Measurements from ENCODE around the gene GJA4. TPM values are rescaled to one million over a fixed set of nuclear protein-coding genes. Genes with fewer than 3 reads are reported as not detected.
"Not testable (repeated sequence)": the region's sequence is repeated elsewhere in the genome, so short reads cannot be mapped to it uniquely, and the experiment has no call there.

Gene GJA4
- total RNA-seq, 1 donor from 2014 or later: 29.6 TPM

DNA sequence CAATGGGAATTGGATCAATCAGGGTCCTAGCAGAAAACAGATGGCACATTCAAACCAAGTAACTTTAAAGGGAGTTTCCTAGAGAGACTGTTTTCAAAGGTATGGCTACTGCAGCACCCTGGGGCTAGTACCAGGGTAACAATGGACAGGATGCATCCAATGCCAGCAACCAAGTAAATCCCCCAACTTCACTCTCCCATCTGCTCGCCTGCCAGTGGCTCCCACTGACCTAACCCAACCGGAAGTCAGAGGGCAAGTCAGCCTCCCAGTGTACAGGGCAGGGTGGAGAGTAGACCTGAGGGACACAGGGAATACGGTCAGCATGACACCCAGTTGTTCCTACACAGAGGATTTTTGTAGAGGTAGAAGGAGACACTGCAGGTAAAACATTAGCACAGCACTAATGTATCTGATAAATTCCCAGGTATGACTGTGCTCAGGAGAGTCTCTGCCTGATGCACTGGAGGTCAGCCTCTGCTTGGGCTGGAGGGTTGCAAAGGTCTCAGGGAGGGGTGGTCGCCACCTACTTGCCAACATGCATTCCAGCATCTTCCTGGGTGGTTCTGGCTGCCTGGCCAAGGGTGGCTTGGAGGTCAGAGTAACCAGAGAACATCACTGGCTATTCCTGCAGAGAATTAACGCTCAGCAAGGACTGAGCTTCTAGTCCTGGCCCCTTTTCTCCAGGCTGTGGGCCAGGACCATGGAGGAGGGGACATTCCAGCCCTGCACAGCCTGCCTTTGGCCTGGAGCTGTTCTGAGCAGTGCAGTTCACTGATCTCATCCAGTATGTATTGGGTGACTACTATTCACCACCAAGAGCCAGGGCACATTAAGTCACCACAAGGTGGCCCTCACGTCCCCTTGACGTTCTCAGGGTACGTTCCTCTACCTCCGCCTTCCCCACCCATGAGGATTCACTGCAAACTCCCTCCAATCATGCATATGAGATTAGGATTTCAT lies 5.1 kb upstream of the GJA4 start:
- DNase-seq (ENCODE audit: low read depth, low spot score): peak; percentile 4

- no peak for DNase-seq (ENCODE audit: low read depth, low spot score)
Measured at GRCh38 chr1:34790985-34791384, 1.8 kb upstream of the GJA4 start.

- DNase-seq (ENCODE audit: low read depth, low spot score): no peak
Measured at GRCh38 chr1:34792424-34792823, 375 bp upstream of the GJA4 start.

DNA sequence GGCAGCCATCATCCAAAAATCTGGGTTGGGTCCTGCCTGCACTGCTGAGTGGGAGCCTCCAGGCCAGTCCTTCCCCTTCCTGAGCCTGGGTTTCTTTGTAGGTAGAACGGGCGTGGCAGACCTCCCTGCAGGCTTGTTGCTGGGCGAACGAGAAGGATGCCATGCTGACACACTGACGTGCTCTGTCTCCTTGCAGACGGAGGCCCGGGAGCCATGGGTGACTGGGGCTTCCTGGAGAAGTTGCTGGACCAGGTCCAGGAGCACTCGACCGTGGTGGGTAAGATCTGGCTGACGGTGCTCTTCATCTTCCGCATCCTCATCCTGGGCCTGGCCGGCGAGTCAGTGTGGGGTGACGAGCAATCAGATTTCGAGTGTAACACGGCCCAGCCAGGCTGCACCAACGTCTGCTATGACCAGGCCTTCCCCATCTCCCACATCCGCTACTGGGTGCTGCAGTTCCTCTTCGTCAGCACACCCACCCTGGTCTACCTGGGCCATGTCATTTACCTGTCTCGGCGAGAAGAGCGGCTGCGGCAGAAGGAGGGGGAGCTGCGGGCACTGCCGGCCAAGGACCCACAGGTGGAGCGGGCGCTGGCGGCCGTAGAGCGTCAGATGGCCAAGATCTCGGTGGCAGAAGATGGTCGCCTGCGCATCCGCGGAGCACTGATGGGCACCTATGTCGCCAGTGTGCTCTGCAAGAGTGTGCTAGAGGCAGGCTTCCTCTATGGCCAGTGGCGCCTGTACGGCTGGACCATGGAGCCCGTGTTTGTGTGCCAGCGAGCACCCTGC lies 1.4 kb downstream of the GJA4 start:
- no peak for DNase-seq (ENCODE audit: low read depth, low spot score)

- DNase-seq (ENCODE audit: low read depth, low spot score): no peak
Measured at GRCh38 chr1:34794790-34795180, 2.0 kb downstream of the GJA4 start.

DNA sequence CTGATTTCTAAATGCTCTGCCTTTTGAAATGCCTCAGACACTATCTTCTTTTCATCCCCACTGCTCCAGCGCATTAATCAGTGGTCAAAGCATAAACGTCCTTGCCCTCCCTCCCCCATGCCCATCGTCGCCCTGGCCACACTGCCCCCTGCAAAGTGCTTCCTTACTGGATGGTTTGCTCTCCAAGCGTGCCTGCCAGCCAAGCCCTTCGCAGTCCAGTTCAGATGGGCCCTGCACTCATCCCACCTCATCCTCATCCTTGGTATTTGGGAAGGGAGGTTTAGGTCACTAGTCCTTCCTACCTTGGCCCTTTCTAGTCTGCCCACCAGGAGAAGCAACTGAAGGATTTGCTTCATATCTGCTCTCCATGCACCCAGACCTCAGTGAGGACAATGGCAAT lies 3.1 kb downstream of the GJA4 start:
- no peak for DNase-seq (ENCODE audit: low read depth, low spot score)

DNA sequence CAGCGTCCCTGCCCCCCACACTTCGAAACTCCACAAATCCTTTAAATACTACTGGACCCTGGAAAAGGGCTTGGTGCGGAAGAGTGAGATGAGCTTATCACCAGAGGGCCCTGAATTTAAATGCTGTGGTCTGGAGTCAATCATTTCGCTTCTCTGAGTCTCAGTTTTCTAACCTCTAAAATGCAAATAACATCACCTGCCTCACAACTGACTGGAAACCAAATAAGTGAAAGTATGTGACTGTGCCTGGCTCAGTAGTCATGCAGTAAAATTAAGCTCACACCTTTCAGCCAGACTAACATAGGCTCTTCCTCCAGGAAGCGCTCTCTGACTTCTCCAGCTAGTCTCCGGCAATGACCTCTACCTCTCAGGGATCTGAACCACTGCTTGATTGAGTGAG lies 4.2 kb downstream of the GJA4 start:
- no peak for DNase-seq (ENCODE audit: low read depth, low spot score)

DNA sequence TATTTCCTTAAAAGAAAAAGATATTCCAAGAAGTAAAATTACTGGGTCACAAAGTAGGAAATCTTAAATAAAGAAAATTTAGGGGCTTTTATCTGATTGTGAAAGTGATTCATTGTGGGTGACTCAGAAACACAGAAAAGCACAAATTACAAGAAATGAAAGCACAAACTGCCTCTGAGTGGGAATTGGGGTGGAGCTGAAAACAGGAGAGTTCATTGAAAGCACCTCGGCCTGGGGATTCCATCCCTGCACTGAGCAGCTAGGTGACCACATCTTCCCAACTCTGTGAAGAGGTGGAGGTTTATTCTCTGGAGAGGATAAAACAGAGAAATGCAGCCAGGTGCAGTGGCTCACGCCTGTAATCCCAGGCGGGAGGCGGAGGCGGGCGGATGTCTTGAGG lies 7.4 kb downstream of the GJA4 start:
- no peak for DNase-seq (ENCODE audit: low read depth, low spot score)

DNA sequence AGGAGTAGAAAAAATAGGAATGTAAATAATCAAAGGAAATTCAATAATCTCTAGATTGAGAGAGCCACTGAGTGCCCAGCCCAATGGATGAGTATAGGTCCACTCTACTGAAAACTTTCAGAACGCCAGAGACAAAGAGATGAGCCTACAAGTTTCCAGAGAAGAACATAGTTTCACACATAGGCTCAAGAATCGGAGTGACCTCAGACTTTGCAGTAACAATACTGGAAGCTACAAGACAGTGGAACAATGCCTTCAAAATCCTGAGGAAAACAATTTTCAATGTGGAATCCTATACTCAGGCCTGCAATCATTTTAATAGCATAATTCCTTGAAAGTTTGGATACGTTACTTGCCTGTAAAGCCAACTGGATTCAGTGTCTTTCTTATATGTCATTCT lies 11.0 kb downstream of the GJA4 start:
- DNase-seq (ENCODE audit: low read depth, low spot score): no peak

GRCh38 chr1:34806396-34806795 lies 13.6 kb downstream of the GJA4 start:
- DNase-seq (ENCODE audit: low read depth, low spot score): no peak

GRCh38 chr1:34808051-34808810 lies 15.4 kb downstream of the GJA4 start:
- DNase-seq (ENCODE audit: low read depth, low spot score): no peak

GRCh38 chr1:34810781-34811180 lies 18.0 kb downstream of the GJA4 start:
- not testable (repeated sequence) for DNase-seq (ENCODE audit: low read depth, low spot score)

GRCh38 chr1:34816332-34816731 lies 23.5 kb downstream of the GJA4 start:
- DNase-seq (ENCODE audit: low read depth, low spot score): no peak

DNA sequence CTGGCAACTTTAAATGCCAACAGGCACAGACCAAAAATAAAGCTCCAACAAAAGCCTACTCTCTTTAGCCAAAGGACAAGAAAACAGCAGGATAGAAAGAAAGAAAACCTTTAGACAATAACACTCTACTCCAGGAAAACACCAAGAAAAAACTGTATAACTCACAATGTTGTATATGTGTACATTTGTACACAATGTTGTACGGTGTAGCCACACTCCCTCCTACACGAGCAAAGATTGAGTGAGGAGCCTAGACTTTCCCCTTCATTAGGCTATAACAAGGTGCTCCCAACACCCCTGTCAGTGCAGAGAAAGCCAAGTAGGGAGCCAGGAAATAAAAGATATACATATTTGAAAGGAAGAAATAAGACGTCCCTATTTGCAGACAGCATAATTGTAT lies 24.0 kb downstream of the GJA4 start:
- DNase-seq (ENCODE audit: low read depth, low spot score): no peak

GRCh38 chr1:34818862-34819261 lies 26.1 kb downstream of the GJA4 start:
- DNase-seq (ENCODE audit: low read depth, low spot score): not testable (repeated sequence)

GRCh38 chr1:34822202-34822601 lies 29.4 kb downstream of the GJA4 start:
- DNase-seq (ENCODE audit: low read depth, low spot score): no peak

DNA sequence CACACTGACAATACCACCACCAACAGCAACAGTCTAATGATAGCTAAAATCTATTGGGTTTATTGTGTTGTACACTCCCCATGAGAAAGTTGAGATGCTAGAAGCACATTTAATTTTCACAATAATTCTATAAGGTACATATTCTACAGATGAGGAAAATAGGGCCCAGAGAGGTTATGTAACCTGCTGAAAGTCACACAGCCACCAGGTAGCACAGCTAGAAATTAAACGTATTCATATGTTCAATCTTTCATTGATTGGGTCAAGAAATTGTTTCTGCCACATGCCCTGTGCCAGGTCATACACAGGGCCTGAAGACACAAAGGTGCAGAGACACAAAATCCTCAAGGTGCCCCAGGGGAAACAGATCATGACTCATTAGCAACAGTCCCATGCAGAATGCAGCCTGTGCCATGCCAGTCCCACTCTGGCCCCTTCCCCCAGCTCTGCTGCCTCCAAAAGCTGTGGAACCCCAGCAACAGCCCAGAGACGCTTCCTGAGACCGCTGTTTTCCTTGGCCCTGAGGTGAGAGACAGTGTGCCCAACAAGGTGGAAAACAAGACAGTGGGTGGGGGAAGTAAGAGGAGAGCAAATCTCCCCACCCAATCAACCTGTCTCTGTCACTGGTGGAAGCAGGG lies 32.1 kb downstream of the GJA4 start:
- DNase-seq (ENCODE audit: low read depth, low spot score): no peak

DNA sequence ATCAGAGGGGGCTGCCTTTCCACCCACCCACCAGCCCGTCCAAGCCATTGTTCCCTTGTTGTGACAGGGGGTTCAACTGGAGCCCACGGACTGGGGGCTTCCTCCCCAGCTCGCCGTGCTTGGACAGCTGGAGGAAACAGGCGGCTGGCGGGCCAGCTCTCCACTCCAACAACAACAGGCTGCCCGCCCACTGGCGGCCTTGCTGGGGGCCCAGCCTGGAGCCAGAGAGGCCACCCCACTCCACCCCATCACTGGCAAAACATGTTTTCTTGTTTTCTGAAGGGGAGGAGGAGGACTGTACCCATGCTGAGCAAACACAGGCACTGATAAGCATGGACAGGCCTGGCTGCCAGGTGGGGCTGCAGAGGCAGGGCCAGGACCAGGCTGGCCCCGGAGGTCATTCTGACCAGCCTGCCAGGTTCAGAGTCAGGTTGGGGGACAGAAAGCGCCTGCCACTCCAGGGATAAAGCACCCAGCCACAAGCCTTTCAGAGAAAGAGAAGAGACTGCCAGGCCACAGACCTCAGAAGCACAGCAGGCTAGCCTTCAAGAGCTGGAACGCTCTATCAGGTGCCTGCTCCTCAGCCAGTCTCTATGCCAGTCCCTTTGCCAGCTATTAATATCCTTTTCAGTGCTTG lies 32.8 kb downstream of the GJA4 start:
- peak; percentile 44 for DNase-seq (ENCODE audit: low read depth, low spot score)

DNA sequence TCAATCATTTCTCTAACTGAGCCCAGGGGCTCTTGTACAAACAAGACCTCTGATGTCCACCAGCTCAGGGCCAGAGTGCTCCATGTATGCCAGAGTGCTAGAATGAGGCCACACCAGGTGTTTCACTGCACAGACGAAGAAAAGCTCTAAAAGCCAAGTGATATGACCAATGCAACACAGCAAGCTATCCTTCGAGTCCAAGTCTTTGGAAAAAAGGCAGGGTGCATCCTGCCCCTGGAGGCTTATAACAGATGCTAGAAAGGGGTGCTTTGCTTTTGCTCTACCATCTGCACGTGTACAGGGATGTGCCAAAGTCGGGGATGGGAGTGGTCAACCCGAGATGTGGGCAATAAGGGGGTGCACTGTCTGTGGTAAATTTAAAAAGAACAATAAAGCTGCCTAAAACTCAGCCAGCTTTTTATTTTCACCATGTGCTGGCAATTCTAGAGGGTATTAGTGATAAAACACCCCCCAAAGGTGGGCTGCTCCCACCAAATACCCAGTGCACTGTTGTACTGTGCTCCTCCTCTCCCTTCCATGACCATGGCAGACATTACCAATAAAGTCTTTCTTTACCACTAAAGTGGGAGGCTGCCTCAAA lies 34.6 kb downstream of the GJA4 start:
- DNase-seq (ENCODE audit: low read depth, low spot score): no peak

DNA sequence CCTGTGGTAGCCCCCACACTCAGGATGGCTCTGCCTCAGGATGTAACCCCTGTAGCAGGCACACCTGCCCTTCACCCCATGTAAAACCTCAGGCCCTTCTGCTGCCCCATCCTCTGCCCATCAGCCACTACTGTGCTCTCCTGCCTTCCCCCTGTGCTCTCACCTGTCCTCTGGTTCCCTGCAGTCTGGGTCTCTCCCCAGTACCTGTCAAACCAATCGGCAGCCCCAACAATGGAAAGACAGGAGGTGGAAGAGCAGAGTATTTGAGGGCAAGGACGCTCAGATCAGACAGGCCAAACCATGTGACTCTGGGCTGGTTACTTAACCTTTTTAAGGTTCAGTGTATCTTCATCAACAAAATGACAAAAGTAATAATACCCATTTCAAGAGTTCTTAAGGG lies 35.8 kb downstream of the GJA4 start:
- DNase-seq (ENCODE audit: low read depth, low spot score): no peak

All from pulmonary artery endothelial cell (primary cell).